Panc1 (cell line): ENCODE data around the gene ZNF627.
"Not testable (repeated sequence)": the region's sequence is repeated elsewhere in the genome, so short reads cannot be mapped to it uniquely, and the experiment has no call there.

Source experiments
- CTCF ChIP-seq: fragments of 450-650 bp; IDR thresholded peaks from 2 replicates; pipeline ENCODE4 v1.5.1; 2017; ENCODE audit warnings: mild to moderate bottlenecking
- POLR2AphosphoS5 ChIP-seq: IDR thresholded peaks from 2 replicates; pipeline ENCODE4 v1.6.1; 2012; ENCODE audit warnings: mild to moderate bottlenecking, low read depth, low read length, moderate library complexity
- REST ChIP-seq, 2 experiments: IDR thresholded peaks; 2 replicates each; pipeline ENCODE4 v1.6.1; 2011 to 2012; ENCODE audit warnings: low read depth in 2 of 2, control low read depth in 1 of 2, low read length in 1 of 2, mild to moderate bottlenecking in 1 of 2, moderate library complexity in 1 of 2; ENCODE audit not compliant: insufficient read depth in 1 of 2

GRCh38 chr19:11599704-11600103, 2.4 kb downstream of the ZNF627 start:
- TF ChIP-seq REST (IDR thresholded peaks at IDR 0.05; ENCODE audit: insufficient read depth in 1 of 2, low read depth in 2 of 2, low read length in 1 of 2); CTCF; POLR2AphosphoS5: not testable (repeated sequence)
